AG08396 (cell line): ENCODE results near the gene SH3D19.
"Not testable (repeated sequence)": the region's sequence is repeated elsewhere in the genome, so short reads cannot be mapped to it uniquely, and the experiment has no call there.

Source experiments
- DNase-seq: peaks from one replicate; pipeline ENCODE4 v3.0.0; 2012; ENCODE audit warnings: low spot score, mixed read lengths

SH3D19 gene

GRCh38 chr4:151267822-151268535, 57.4 kb downstream of the SH3D19 start:
- DNase-seq, result no peak

GRCh38 chr4:151267104-151267503, 58.3 kb downstream of the SH3D19 start:
- no peak for DNase-seq

GRCh38 chr4:151266497-151266896, 58.9 kb downstream of the SH3D19 start:
- no peak for DNase-seq

GRCh38 chr4:151263455-151263854, 62.0 kb downstream of the SH3D19 start:
- no peak for DNase-seq

GRCh38 chr4:151260526-151260925, 64.9 kb downstream of the SH3D19 start:
- no peak for DNase-seq

GRCh38 chr4:151259752-151260151, 65.7 kb downstream of the SH3D19 start:
- no peak for DNase-seq

- DNase-seq, result no peak
Measured at GRCh38 chr4:151257704-151258103, 67.7 kb downstream of the SH3D19 start.

- no peak for DNase-seq
Measured at GRCh38 chr4:151256134-151256533, 69.3 kb downstream of the SH3D19 start.

- not testable (repeated sequence) for DNase-seq
Measured at GRCh38 chr4:151255680-151256079, 69.7 kb downstream of the SH3D19 start.

GRCh38 chr4:151255226-151255625, 70.2 kb downstream of the SH3D19 start:
- DNase-seq, result not testable (repeated sequence)

- no peak for DNase-seq
Measured at GRCh38 chr4:151251603-151252304, 73.7 kb downstream of the SH3D19 start.

- no peak for DNase-seq
Measured at GRCh38 chr4:151250706-151251105, 74.7 kb downstream of the SH3D19 start.

- no peak for DNase-seq
Measured at GRCh38 chr4:151248519-151248918, 76.9 kb downstream of the SH3D19 start.

GRCh38 chr4:151247395-151247794, 78.0 kb downstream of the SH3D19 start:
- DNase-seq, result no peak

- DNase-seq, result no peak
Measured at GRCh38 chr4:151246742-151247141, 78.7 kb downstream of the SH3D19 start.

- DNase-seq, result no peak
Measured at GRCh38 chr4:151242305-151242704, 83.1 kb downstream of the SH3D19 start.

- no peak for DNase-seq
Measured at GRCh38 chr4:151239608-151240007, 85.8 kb downstream of the SH3D19 start.

GRCh38 chr4:151238477-151238876, 86.9 kb downstream of the SH3D19 start:
- no peak for DNase-seq

GRCh38 chr4:151236036-151236435, 89.4 kb downstream of the SH3D19 start:
- no peak for DNase-seq

- not testable (repeated sequence) for DNase-seq
Measured at GRCh38 chr4:151235373-151235772, 90.0 kb downstream of the SH3D19 start.

GRCh38 chr4:151233600-151233999, 91.8 kb downstream of the SH3D19 start:
- DNase-seq, result no peak

- DNase-seq, result no peak
Measured at GRCh38 chr4:151231915-151232595, 93.3 kb downstream of the SH3D19 start.
